Esophagus squamous epithelium (tissue), 5 donors: Measurements from ENCODE around the gene LRRC53. TPM values are rescaled to one million over a fixed set of nuclear protein-coding genes. Genes with fewer than 3 reads are reported as not detected.

Source experiments
- DNase-seq: peaks from one replicate; lab custom pipeline; 2025; lab: John Stamatoyannopoulos, UW
- H3K27ac ChIP-seq, 4 donors: fragments of 200-600 bp; sonication (generic); one replicate each; pipeline ENCODE4 v1.5.1; 2016 to 2019; ENCODE audit warnings: mild to moderate bottlenecking in 1 of 4
- H3K27me3 ChIP-seq, 4 donors: fragments of 200-600 bp; sonication (generic); 1 replicate in 3 of 4; 2 replicates in 1 of 4; pipeline versions ENCODE4 v1.5.1 to v1.6.0; 2017 to 2021; ENCODE audit warnings: antibody characterized with exemption in 1 of 4
- H3K36me3 ChIP-seq, 3 donors: fragments of 200-600 bp; sonication (generic); one replicate each; pipeline ENCODE4 v1.5.1; 2016 to 2019
- H3K4me1 ChIP-seq, 3 donors: fragments of 200-600 bp; sonication (generic); one replicate each; pipeline ENCODE4 v1.5.1; 2017 to 2019
- H3K4me3 ChIP-seq, 4 donors: fragments of 200-600 bp; sonication (generic); 1 replicate in 3 of 4; 2 replicates in 1 of 4; pipeline ENCODE4 v1.5.1; 2016 to 2019; ENCODE audit warnings: mild to moderate bottlenecking in 2 of 4, moderate library complexity in 1 of 4
- H3K9me3 ChIP-seq, 3 donors: fragments of 200-600 bp; sonication (generic); one replicate each; pipeline ENCODE4 v1.5.1; 2016 to 2019
- POLR2A ChIP-seq, 4 donors: fragments of 450-650 bp; IDR thresholded peaks; one replicate each; pipeline ENCODE4 v1.6.1; 2017; ENCODE audit warnings: antibody characterized with exemption in 4 of 4, mild to moderate bottlenecking in 4 of 4, moderate library complexity in 3 of 4
- WGBS, 2 donors: methylation state at CpG; one replicate each; pipeline ENCODE4 v1.1.5; 2018; 5-methylcytosine and 5-hydroxymethylcytosine counted together
- intact Hi-C: fragments of 100-400 bp; cut with DNase I; formaldehyde crosslinking; loops from one replicate; pipeline ENCODE4 v1.15.0; 2022
- total RNA-seq, 4 donors: library from RNA; depleted of rRNA; stranded (reverse); fragments of >200 nt; gene quantifications; one replicate each; pipeline ENCODE4 v1.1.0, GENCODE V29; 2016
- TF ChIP-seq, protein P1 (sequence below), 6 experiments: fragments of 450-650 bp in 4 of 6; fragments of 200-600 bp in 2 of 6; sonication (generic) in 2 of 6; IDR thresholded peaks; one replicate each; pipeline ENCODE4 v1.5.1; 2016 to 2019; ENCODE audit warnings: antibody characterized with exemption in 6 of 6, mild to moderate bottlenecking in 4 of 6, moderate library complexity in 4 of 6
- donor health status: DM: yes; HTN: yes; CAD: no.

Gene LRRC53
- total RNA-seq, 4 donors from 2014 or later = not detected

- Histone ChIP-seq H3K4me3 (no peak overlapping the region), H3K27ac (no peak overlapping the region), H3K36me3 (no peaks in the 10 kb centered on the region), H3K9me3 (no peaks in the 10 kb centered on the region), H3K27me3 (no peaks in the 10 kb centered on the region), H3K4me1 (no peaks in the 10 kb centered on the region)
- 40 to 44% methylated on average over 1 of the region's 1 CpG for WGBS, 2 donors
- intact Hi-C loops = no loop called here
- TF ChIP-seq POLR2A (IDR thresholded peaks at IDR 0.05) = no peak
- TF ChIP-seq, protein P1, sequence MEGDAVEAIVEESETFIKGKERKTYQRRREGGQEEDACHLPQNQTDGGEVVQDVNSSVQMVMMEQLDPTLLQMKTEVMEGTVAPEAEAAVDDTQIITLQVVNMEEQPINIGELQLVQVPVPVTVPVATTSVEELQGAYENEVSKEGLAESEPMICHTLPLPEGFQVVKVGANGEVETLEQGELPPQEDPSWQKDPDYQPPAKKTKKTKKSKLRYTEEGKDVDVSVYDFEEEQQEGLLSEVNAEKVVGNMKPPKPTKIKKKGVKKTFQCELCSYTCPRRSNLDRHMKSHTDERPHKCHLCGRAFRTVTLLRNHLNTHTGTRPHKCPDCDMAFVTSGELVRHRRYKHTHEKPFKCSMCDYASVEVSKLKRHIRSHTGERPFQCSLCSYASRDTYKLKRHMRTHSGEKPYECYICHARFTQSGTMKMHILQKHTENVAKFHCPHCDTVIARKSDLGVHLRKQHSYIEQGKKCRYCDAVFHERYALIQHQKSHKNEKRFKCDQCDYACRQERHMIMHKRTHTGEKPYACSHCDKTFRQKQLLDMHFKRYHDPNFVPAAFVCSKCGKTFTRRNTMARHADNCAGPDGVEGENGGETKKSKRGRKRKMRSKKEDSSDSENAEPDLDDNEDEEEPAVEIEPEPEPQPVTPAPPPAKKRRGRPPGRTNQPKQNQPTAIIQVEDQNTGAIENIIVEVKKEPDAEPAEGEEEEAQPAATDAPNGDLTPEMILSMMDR (IDR thresholded peaks at IDR 0.05) = no peak
- no peak for DNase-seq
Observed at GRCh38 chr1:74437035-74437434, 75.4 kb downstream of the LRRC53 start.

- Histone ChIP-seq H3K27me3 (no peaks in the 10 kb centered on the region), H3K4me3 (no peak overlapping the region), H3K36me3 (no peaks in the 10 kb centered on the region), H3K9me3 (no peaks in the 10 kb centered on the region), H3K4me1 (no peaks in the 10 kb centered on the region), H3K27ac (no peak overlapping the region)
- 50 to 72% methylated on average over 1 of the region's 1 CpG for WGBS, 2 donors
- DNase-seq = no peak
- TF ChIP-seq, protein P1 (IDR thresholded peaks at IDR 0.05) = no peak
- no peak for TF ChIP-seq POLR2A (IDR thresholded peaks at IDR 0.05)
- intact Hi-C loops = no loop called here
Observed at GRCh38 chr1:74436078-74436477, 76.3 kb downstream of the LRRC53 start.

GRCh38 chr1:74434321-74434720, 78.1 kb downstream of the LRRC53 start:
- Histone ChIP-seq H3K4me3 (no peak overlapping the region), H3K27ac (no peak overlapping the region), H3K9me3 (no peaks in the 10 kb centered on the region), H3K36me3 (no peaks in the 10 kb centered on the region), H3K4me1 (no peaks in the 10 kb centered on the region), H3K27me3 (no peaks in the 10 kb centered on the region)
- intact Hi-C loops = no loop called here
- TF ChIP-seq, protein P1 (IDR thresholded peaks at IDR 0.05) = no peak
- TF ChIP-seq POLR2A (IDR thresholded peaks at IDR 0.05) = no peak
- DNase-seq = no peak
- 55 to 65% methylated on average over 2 of the region's 2 CpGs for WGBS, 2 donors

DNA sequence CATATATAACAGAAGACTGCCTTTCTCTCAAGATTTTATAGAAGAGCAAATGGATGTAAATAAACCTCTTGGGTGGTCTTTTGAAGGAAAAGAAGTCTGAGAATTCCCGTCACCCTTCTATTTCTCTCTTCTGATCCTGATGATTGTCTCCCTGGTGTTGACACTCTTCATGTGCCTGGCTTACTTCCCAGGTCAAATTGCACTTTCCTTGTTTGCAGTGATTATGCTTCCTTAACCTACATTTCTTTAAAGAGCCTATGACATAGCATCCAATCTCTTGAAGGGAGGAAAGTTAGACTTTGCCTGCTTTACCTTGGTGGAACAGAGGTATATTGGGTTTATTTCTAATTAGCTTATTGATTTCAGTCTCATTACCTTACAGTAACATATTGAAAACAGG, 80.1 kb downstream of the LRRC53 start:
- no peaks in the 10 kb centered on the region for H3K9me3 ChIP-seq
- H3K4me1 ChIP-seq = no peaks in the 10 kb centered on the region
- H3K27ac ChIP-seq = no peak overlapping the region
- H3K27me3 ChIP-seq = no peaks in the 10 kb centered on the region
- intact Hi-C loops = no loop called here
- WGBS, 2 donors = 0% methylated on average over 1 of the region's 1 CpG
- no peak for DNase-seq
- no peak for TF ChIP-seq POLR2A (IDR thresholded peaks at IDR 0.05)
- TF ChIP-seq, protein P1 (IDR thresholded peaks at IDR 0.05) = no peak
- H3K36me3 ChIP-seq = no peaks in the 10 kb centered on the region
- no peak overlapping the region for H3K4me3 ChIP-seq

DNA sequence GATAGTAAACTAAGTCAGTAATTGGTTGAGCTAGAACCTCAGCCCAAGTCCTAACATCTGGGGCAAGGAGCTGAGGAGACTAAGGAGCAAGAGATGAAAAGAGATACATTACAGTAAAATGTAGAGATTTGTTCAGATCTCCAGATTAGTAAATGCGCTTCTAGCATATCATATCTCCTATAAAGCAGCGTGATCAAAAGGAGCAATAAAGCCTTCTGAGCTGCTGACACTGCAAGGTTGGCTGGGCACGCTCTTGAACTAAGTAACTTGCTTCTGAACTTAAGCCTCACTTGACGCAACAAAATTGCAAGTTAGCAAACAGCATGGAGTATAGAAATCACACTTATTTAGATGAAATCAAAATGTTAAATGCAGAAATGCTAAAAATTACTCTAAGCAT, 80.9 kb downstream of the LRRC53 start:
- H3K27me3 ChIP-seq = no peaks in the 10 kb centered on the region
- 79 to 86% methylated on average over 4 of the region's 4 CpGs for WGBS, 2 donors
- no peak overlapping the region for H3K27ac ChIP-seq
- intact Hi-C loops = no loop called here
- H3K36me3 ChIP-seq = no peaks in the 10 kb centered on the region
- H3K4me3 ChIP-seq = no peak overlapping the region
- TF ChIP-seq POLR2A (IDR thresholded peaks at IDR 0.05) = no peak
- TF ChIP-seq, protein P1 (IDR thresholded peaks at IDR 0.05) = no peak
- no peaks in the 10 kb centered on the region for H3K9me3 ChIP-seq
- DNase-seq = no peak
- no peaks in the 10 kb centered on the region for H3K4me1 ChIP-seq
